Vagina (tissue), 2 donors: ENCODE data around the gene ZNF185. TPM values are rescaled to one million over a fixed set of nuclear protein-coding genes. Genes with fewer than 3 reads are reported as not detected.

Source experiments
- DNase-seq, 2 donors: peaks; one replicate each; pipeline ENCODE4 v3.0.0-alpha.2; 2017; ENCODE audit errors: extremely low spot score in 2 of 2
- H3K27ac ChIP-seq: fragments of 200-600 bp; sonication (generic); one replicate; pipeline ENCODE4 v1.5.1; 2019
- H3K27me3 ChIP-seq: fragments of 200-600 bp; sonication (generic); one replicate; pipeline ENCODE4 v1.5.1; 2019
- H3K36me3 ChIP-seq, 2 donors: fragments of 200-600 bp; sonication (generic); one replicate each; pipeline ENCODE4 v1.5.1; 2017 to 2019
- H3K4me1 ChIP-seq: fragments of 200-600 bp; sonication (generic); one replicate; pipeline ENCODE4 v1.5.1; 2019
- H3K4me3 ChIP-seq, 2 donors: fragments of 200-600 bp; sonication (generic); 1 replicate in 1 of 2; 2 replicates in 1 of 2; pipeline ENCODE4 v1.5.1; 2016 to 2019
- H3K9me3 ChIP-seq: fragments of 200-600 bp; sonication (generic); one replicate; pipeline ENCODE4 v1.5.1; 2019
- POLR2A ChIP-seq, 2 donors: fragments of 450-650 bp; IDR thresholded peaks; one replicate each; pipeline ENCODE4 v1.6.1; 2017; ENCODE audit warnings: antibody characterized with exemption in 2 of 2, mild to moderate bottlenecking in 2 of 2, moderate library complexity in 2 of 2
- POLR2AphosphoS5 ChIP-seq, 2 donors: sonication (generic); formaldehyde crosslinking; IDR thresholded peaks; one replicate each; pipeline ENCODE4 v1.9.0; 2017; ENCODE audit warnings: antibody characterized with exemption in 2 of 2, mild to moderate bottlenecking in 2 of 2, low read depth in 1 of 2; ENCODE audit not compliant: insufficient read depth in 1 of 2
- intact Hi-C: fragments of 100-400 bp; cut with DNase I; formaldehyde crosslinking; loops from one replicate; pipeline ENCODE4 v1.15.1; 2023
- total RNA-seq: library from RNA; depleted of rRNA; stranded (reverse); fragments of >200 nt; gene quantifications from one replicate; pipeline ENCODE4 v1.2.3, GENCODE V29; 2016
- TF ChIP-seq, protein P1 (sequence below), 3 experiments: fragments of 450-650 bp in 2 of 3; fragments of 200-600 bp in 1 of 3; sonication (generic) in 1 of 3; IDR thresholded peaks; one replicate each; pipeline ENCODE4 v1.5.1; 2017 to 2019; ENCODE audit warnings: antibody characterized with exemption in 3 of 3, mild to moderate bottlenecking in 2 of 3, moderate library complexity in 2 of 3

ZNF185 gene
- total RNA-seq, result 98.2 TPM

DNA sequence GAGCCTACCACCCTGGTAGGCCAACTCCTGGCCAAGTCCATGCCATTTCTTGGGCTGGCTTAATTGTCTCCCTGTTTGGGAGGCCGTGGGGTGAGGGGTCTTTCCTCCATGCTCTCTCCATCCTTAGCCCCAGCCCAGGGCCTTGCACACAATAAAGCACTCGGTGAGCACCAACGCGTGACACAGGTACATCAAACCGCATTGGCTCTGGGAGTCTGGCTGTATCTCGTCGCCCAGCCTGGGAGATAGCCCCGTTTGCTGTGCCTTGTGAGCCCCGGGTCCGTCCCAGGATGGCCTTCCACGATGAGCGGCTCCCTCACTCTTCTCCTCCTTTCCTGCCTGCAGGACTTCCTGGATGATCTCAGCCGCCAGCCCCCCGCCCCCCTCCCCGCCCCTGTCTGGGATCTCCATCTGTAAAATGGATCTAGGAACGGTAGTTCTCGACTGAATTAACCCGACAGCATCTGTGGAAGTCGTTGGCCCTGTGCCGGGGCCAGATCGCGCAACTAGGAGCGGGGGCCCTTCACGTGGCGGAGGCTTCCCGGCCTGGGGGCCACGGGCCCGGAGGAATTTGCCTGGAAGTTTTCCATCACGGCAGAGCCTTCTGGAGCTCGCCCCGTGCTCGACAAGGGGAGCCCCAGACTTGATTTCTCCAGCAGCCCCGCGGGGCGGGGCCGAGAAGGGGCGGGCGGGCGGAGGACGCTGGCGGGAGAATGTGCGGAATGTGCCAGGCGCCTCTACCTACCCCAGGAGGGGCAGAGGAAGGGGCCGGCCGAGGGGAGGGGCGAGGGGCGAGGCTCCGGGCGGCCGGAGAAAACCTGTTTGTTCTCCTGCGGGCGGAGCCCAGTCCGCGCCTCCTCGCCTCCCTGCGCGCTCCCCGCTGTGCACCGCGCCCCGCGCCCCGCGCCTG, at the start of gene ZNF185:
Gene ZNF185 (plus strand): TSS at position 846 of the 910 bp plus-strand sequence. CDS start 16,423 bp downstream, outside the sequence.
- no peaks in the 10 kb centered on the region for H3K9me3 ChIP-seq
- peak within 1 kb of the TSS; percentile 43 to 44 for H3K4me3 ChIP-seq
- DNase-seq, result no peak
- no peaks in the 10 kb centered on the region for H3K27me3 ChIP-seq
- H3K36me3 ChIP-seq, result no peaks in the 10 kb centered on the region
- intact Hi-C loops, result no loop called here
- TF ChIP-seq POLR2AphosphoS5 (IDR thresholded peaks at IDR 0.05; ENCODE audit: insufficient read depth in 1 of 2, low read depth in 1 of 2) (peak in 1 of 2 donors; percentile 27), POLR2A (IDR thresholded peaks at IDR 0.05) (no peak)
- TF ChIP-seq, protein P1, sequence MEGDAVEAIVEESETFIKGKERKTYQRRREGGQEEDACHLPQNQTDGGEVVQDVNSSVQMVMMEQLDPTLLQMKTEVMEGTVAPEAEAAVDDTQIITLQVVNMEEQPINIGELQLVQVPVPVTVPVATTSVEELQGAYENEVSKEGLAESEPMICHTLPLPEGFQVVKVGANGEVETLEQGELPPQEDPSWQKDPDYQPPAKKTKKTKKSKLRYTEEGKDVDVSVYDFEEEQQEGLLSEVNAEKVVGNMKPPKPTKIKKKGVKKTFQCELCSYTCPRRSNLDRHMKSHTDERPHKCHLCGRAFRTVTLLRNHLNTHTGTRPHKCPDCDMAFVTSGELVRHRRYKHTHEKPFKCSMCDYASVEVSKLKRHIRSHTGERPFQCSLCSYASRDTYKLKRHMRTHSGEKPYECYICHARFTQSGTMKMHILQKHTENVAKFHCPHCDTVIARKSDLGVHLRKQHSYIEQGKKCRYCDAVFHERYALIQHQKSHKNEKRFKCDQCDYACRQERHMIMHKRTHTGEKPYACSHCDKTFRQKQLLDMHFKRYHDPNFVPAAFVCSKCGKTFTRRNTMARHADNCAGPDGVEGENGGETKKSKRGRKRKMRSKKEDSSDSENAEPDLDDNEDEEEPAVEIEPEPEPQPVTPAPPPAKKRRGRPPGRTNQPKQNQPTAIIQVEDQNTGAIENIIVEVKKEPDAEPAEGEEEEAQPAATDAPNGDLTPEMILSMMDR (IDR thresholded peaks at IDR 0.05), result no peak
- H3K27ac ChIP-seq, result peak within 1 kb of the TSS; percentile 57
- H3K4me1 ChIP-seq, result no peaks in the 10 kb centered on the region

DNA sequence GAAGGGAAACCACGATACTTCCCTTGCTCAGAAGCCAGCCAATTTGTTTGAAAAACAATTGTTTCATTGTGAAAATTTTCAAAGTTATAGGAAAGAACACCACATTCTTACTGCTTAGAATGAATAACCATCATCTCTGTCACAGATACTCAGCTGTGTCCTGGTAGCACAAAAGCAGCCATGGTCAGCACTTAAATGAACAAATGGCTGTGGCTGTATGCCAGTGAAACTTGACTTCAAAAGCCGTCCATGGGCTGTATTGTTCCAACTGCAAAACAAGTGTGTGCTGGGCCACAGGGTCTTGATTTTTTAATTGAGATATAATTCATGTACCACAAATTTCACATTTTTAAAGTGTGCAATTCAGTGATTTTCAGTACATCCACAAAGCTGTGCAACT, 47.4 kb upstream of the ZNF185 start:
- TF ChIP-seq, protein P1 (IDR thresholded peaks at IDR 0.05), result no peak
- TF ChIP-seq POLR2AphosphoS5 (IDR thresholded peaks at IDR 0.05; ENCODE audit: insufficient read depth in 1 of 2, low read depth in 1 of 2) (no peak), POLR2A (IDR thresholded peaks at IDR 0.05) (no peak)
- Histone ChIP-seq H3K4me3 (no peak overlapping the region), H3K36me3 (peaks cover 0 to 10% of the 10 kb centered on the region in 2 donors), H3K27ac (no peak overlapping the region), H3K9me3 (no peaks in the 10 kb centered on the region), H3K27me3 (no peaks in the 10 kb centered on the region), H3K4me1 (no peaks in the 10 kb centered on the region)
- intact Hi-C loops, result no loop called here
- no peak for DNase-seq

DNA sequence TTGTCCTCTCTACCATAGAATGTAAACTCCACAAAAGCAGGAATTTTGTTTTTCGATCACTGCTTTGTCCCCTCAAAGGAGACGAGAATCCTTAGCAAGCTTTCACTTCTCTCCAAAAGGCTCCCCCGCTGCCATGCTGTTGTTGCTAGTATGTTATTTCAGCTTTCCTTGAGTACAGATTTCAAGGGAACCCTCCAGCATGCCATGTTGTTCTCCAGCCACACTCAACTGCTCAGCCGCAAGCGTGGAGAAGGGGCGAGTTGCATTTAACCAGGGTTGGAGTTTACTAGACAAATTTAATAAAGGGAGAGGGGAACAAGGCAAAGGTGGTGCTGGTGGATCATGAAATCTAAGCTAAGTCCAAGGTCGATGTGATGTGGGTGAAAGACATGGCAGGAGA, 43.9 kb upstream of the ZNF185 start:
- no peaks in the 10 kb centered on the region for H3K27me3 ChIP-seq
- DNase-seq, result no peak
- intact Hi-C loops, result no loop called here
- H3K36me3 ChIP-seq, result peaks cover 0 to 10% of the 10 kb centered on the region in 2 donors
- no peak overlapping the region for H3K4me3 ChIP-seq
- H3K4me1 ChIP-seq, result no peaks in the 10 kb centered on the region
- TF ChIP-seq, protein P1 (IDR thresholded peaks at IDR 0.05), result no peak
- TF ChIP-seq POLR2A (IDR thresholded peaks at IDR 0.05) (no peak), POLR2AphosphoS5 (IDR thresholded peaks at IDR 0.05; ENCODE audit: insufficient read depth in 1 of 2, low read depth in 1 of 2) (no peak)
- no peaks in the 10 kb centered on the region for H3K9me3 ChIP-seq
- H3K27ac ChIP-seq, result no peak overlapping the region

DNA sequence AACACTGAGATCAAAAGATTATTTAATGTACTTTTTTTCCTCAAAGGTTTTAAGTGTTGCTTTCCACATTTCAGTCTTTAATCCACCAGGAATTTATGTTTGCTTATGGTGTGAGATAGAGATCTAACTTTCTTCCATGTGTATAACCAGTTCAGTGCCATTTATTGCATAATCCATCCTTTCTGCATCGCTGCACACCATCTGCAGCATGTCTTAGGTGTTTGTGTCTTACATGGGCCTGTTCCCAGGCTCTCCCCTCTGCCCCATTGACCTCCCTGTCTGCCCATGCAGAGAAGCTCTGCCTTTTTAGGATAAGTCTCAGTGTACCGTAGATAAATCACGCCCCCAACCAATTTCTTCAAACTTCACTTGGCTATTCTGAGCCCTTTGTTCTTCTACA, 36.8 kb upstream of the ZNF185 start:
- Histone ChIP-seq H3K4me3 (no peak overlapping the region), H3K4me1 (no peaks in the 10 kb centered on the region)
- no peak for DNase-seq

More for the DNA sequence above, 36.8 kb upstream of the ZNF185 start:
- Histone ChIP-seq H3K9me3 (no peaks in the 10 kb centered on the region), H3K27ac (no peak overlapping the region), H3K36me3 (no peaks in the 10 kb centered on the region), H3K27me3 (no peaks in the 10 kb centered on the region)
- TF ChIP-seq, protein P1 (IDR thresholded peaks at IDR 0.05), result no peak
- TF ChIP-seq POLR2AphosphoS5 (IDR thresholded peaks at IDR 0.05; ENCODE audit: insufficient read depth in 1 of 2, low read depth in 1 of 2), result no peak
- no peak for TF ChIP-seq POLR2A (IDR thresholded peaks at IDR 0.05)
- intact Hi-C loops, result no loop called here
